GM21723 (cell line): Measurements from ENCODE around the gene CIDEB.
A peak's percentile ranks its signal among the peaks of the same experiment; 100 is the strongest.

Source experiments
- ATAC-seq: cut with Tn5 transposase; IDR thresholded peaks from one replicate; pipeline ENCODE4 v1.9.1; 2021; ENCODE audit warnings: mild to moderate bottlenecking, moderate library complexity; ENCODE audit not compliant: unreplicated experiment

CIDEB gene

DNA sequence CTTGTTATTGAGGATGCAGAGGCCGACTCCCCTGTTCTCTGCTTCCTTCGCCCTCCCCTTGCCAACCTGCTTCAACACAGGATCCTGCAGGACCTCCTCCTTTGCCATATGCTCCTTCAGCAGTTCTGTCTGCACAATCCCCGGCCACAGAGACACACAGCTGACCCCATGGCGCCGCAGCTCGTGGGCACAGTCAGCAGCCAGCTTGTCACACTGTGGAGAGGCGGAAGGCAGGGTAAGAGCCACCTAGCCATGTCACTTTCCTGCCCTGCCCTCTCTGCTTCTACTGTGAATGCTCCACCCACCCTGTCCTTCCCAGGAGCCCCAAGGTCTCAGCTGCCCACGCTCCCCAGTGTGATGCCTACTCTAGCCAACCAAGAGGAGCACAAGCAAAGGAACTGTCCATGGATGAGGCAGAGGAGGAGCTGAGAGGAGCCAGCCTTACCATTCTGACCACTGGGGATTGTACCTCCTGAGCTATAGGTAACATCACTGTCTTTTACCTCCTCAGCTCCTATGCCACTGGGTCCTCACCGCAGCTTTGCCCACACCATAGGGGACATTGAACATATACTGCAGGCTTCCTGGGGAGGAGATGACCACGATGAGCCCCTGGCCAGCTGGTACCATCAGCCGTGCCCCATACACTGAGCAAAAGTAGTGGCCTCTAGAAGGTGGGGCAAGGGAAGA lies 15.5 kb downstream of the CIDEB start:
- no peak for ATAC-seq

DNA sequence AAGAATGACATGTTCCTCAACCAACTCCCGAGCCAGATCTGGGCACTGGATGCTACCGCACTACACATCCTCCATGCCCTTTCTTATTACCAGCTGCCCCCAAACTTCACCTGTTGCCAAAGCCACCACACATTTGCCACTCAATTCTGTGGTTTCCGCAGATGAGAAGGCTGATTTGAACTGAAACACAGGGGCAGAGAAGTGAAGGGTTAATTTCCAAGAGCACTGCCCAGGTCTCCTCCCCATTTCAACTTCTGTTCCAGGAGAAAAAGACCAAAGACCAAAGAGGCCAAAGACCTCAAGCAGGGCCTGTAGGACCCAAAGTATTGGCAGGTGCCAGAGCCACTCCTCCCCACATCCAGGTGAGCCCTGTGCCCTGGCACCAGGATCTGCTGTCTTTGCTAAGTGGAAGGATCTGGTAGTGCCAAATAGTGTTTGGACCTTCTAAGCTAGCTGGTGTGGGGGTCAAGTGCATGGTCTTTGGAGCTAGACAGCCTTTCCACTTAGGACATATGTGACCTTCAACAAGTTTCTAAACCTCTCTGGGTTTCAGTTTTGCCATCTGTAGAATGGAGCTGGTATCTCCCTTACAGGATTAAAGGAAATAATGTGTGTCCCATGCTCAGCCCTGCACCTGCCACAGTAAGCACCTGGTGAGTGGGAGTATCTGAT lies 16.2 kb downstream of the CIDEB start:
- ATAC-seq: no peak

DNA sequence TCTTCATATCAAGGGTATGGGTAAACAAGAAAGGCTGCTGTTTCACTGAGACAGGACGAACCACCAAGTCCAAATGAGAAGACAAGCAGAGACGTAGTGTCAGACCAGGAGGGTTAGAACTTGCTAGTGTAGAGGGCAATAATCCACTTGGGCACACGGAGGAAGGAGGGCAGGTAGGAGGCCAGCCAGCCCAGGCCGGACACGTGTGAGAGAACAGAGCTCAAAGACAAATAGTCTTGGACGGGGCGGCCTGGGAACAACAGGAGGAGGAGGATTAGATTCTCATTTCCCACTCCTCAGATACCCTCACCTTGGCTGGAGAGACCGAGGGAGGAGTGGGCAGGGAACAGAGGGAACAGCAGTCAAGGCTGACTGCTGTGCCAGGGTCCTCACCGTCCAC lies 17.0 kb downstream of the CIDEB start:
- no peak for ATAC-seq

DNA sequence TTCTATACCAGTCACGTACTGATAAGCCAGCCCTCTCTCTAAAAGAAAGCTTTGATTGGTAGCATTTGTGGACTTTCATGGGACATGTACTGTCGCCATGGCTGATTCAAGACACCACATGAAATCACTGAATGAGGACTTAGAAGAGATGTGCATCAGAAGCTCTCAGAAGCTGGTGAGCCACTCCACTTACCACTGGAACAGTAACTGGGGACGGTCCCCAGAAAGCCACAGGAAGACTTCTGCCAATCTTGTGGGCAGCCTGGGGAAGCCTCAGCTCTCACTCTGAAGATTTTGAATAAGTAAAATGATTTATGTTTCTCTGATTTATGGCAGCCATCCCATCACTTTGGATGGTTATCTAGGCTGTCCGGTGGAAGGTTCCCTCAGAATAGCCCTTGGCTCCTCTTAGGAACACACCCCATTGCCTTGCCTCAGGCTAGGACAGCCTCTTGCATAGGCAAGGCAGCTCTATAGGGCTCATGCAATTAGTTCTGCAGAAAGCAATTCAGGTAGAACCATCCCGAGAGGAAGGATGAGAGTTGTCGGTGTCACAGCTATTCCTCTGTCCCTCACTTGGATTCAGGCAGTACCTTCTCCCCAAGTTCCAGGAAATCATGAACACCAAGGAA lies 18.0 kb downstream of the CIDEB start:
- peak; percentile 95 for ATAC-seq

DNA sequence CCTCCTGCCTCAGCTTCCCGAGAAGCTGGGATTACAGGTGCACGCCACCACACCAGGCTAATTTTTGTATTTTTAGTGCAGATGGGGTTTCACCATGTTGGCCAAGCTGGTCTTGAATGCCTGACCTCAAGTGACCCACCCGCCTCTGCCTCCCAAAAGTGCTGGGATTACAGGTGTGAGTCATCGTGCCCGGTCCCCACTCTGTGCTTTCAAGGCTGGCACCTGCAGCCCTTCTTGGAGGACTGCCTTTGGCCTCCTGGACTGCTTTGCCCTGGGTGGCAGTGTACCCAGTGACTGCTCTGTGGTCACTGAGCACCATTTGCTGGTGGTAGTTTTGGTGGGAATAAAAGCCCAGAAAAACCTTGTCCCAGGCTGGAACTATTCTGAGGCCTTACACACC lies 20.8 kb downstream of the CIDEB start:
- ATAC-seq: no peak

DNA sequence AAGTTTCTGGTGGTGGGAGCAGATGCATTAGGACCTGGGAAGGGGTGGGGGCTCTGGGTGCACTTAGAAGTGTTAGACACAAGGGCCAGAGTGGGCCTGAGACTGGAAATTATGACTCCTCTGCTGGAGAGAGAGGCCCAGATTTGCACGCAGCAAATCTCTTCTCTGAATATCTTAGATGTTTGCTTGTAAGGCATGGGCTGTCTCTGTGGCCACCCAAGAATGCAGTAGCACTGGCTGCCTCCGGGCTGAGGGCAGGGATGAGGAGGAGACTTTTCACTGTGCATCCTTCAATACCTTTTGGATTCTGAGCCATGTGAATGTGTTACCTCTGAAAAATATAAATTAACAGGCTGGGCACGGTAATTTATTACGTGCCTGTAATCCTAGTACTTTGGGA lies 22.4 kb downstream of the CIDEB start:
- no peak for ATAC-seq

DNA sequence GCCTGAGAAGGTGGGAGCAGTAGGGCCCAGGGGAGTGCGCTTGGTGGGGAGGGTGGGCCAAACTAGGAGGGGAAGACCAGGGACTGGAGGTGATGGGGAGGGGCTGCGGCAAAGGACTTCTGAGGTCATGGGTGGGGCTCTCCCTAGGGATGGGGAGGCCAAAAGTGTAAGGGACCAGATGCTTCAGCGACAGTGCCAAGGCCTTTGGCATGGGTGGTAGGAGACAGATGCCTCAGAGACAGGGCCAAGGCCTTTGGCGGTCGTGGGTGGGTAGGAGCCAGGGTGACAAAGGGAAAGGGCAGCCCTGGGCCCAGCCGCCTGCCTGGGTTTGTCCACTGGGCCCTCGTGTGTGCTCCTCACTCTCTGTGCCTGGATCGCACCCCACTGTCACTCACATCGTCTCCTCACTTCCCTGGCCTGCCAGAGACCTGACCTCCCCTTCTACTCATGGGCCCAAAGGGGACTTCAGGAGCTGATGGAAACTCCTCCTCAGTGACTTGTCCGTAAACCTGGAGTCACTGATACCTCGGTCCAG lies 23.2 kb downstream of the CIDEB start:
- no peak for ATAC-seq

DNA sequence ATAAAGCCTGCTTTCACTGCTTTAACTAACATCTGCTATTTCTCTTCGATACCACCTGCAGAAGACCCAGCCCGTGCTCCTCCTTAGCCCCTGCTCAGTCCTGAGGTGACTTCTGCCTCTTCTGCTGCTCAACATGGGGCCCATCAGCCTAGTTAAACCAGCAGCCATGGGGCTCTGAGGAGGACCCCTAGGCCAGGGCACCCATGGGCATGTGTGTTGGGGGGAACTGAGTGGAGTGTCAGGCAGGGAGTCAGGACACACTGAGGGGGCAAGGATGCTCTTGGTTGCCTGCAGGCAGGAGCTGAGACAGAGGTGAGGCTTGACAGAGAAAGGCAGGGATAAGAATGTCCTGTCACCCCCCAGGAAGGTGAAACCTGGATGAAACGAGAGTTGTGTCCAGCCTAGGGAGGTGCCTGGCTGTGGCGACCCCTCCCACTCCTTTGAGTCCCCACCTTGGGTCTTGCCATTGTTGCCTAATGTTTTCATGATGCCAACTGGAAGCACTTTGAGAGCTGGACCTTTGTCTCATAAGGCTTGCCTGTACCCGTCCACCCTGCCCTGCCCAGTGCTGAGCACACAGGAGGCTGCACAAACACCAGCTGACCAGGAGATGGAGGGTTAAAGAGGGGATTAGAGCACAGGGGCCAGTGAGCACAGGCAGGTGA lies 23.8 kb downstream of the CIDEB start:
- no peak for ATAC-seq

DNA sequence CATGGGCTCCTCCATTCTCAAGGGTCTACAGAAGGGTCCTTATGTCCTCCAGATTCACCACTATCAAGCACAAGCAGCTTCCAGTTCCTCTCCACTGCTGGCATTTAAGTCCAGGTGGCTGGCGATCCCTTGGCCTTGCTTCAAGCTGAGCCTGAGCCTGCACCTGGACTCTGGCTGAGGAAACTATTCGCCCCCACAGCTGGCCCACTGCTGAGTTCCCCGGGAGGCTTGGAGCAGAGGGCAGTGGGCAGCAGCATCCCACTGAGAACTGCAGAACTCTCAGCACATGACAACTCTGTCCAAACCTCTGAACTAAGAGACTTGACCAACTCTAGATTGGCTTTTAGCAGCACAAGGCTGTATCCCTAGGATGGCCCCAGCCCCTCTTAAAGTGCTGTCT lies 25.0 kb downstream of the CIDEB start:
- ATAC-seq: no peak

DNA sequence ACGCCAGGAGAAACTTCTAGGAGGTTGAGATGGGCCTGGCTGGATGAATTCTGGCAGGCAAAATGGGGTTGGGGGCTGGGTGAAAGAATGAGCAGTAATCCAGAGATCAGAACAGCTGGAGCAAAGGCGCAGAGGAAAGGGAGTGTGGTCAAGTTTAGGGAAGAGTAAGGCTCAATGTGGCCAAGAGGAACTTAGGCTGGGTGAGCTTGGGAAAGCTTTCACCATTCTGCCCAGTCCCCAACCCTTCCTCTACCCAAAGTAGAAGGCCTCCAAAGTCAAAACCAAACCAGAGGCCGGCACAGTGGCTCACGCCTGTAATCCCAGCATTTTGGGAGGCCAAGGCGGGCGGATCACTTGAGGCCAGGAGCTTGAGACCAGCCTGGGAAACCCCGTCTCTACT lies 26.1 kb downstream of the CIDEB start:
- no peak for ATAC-seq

DNA sequence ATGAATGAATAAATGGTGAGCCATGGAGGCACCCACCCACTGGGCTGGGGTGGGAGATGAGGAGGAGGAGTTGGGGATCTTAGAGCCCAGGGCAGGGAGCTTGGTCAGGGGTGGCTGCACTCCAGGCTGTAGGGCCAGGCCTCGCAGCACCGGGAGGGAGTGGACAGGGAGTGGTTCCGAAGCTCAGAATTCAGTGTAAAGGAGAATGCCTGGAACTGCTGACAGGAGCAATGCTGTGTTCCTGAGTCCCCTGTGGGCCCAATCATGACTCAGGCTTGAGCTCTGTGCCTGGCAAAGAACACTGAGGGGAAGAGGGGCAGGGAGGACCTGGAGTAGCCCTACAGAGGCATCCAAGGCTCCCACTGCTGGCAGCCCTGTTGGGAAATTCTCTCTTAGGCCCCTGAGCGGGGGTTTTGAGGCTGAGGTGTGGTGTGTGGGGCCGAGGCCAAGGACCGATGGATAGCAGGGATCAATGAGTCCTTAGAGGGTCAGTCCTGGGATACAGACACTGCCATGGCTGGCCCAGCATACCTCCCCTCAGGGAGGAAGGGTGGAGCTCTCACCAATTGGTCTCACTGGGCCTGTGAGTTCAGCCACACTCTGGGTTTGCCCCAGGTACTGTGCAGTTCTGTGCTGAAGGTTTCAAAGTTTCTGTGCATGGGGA lies 26.8 kb downstream of the CIDEB start:
- ATAC-seq: no peak

DNA sequence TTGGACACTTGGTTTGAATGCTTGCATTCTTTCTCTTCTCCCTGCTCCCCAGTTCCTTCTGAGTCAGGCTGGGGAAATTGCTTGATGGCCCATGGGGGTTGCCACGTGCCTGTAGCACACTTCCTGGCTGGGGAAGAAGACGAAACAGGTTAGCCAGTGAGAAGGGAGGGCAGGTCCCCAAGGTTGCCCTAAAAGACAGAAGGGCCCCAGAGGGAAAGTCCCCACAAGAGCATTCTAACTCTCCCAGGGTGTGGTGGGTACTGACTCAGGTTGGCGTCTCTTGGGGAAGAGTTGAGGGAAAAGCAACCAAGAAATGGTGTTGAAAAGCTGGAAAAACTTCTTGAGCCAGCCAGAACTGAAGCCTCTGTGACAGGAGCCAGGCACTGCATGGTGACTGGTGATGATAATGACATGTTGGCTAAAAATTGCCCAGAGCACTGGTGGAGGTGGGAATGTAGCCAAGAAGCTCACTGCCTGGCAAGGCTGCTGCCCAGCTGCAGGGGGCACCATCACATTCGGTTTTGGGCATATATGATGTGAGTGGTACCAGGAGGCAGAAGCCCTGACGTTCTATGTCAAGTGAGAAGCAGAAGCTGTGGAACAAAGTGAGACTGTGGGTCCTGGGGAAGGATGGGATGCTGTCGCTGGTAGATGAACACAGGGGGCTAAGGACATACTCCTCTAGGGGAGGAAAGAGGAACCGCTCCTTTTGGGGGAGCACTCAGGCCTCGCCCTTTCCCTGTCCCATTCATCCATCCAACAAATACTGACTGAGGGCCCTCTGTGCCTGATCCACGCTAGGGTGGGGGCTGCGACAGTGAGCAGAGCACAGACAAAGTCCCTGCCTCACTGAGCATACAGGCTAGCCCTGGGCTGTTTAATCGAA lies 28.2 kb downstream of the CIDEB start:
- ATAC-seq: peak; percentile 67

DNA sequence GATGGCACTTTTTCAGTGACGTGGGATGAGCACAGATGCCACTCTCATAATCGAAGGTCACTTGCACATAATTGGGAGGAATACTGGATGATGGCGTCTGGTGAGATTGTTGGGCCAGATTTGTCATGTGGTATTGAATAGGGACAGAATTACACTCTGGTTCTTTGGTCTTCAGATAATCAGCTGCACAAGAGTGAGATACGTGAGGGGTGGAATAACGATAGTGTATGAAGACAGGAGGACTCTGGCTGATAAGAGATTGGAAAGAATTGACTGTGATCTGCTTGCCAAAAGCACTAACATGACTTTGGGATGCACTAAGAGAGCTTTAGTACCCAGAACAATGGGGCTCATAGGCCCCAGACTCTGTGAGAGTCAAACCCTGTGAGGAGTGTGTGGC lies 29.4 kb downstream of the CIDEB start:
- no peak for ATAC-seq

DNA sequence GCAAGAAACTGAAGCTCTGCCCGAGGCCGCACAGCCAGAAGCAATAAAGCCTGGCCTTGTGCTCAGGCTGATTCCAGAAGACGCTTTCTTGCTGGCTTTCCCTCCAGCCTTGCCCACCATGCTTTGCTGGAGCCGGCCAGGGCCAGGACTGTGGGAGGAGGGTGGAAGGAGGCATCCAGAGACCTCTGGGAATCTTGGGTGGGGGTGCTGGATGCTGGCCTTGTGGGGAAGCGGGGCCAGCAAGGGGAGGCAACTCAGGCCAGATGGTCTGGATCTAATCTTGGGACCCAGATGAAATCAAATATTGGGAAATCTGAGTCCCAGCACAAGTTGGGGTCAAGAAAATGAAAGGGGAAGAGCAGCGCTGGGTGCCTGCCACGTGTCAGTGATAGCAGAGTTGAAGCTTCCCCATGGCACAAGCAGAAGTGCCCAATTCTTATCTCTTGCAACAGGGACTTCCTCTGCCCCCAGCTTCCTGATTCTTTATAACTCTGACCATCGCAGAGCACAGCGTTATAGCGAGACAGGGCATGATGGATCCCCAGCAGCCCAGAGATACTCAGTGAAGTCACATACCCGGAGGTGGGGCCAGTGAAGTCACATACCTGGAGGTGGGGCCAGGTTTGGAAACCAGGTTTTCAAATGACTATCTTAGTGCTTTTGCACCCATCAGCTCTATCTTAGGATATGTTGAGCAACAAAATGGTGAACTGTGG lies 30.0 kb downstream of the CIDEB start:
- ATAC-seq: no peak

DNA sequence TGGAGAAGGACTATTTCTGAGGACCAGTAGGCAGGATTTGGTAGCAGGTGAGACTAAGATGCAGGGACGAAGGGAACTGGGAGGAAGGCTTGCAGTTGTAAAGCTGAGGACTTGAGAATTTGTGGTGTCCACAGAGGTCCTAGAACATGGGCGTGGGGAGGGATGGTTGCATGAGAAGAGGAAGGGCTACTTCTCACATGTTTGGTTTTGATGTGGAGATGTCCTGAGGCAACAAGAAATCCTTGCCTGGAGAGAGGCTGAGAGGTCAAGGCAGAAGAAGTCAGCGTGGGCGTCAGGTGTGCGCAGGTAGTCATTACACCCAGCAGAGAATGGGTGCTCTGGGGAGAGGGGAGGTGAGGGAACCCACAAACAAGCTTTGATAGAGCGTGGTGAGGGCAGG lies 30.7 kb downstream of the CIDEB start:
- ATAC-seq: no peak

DNA sequence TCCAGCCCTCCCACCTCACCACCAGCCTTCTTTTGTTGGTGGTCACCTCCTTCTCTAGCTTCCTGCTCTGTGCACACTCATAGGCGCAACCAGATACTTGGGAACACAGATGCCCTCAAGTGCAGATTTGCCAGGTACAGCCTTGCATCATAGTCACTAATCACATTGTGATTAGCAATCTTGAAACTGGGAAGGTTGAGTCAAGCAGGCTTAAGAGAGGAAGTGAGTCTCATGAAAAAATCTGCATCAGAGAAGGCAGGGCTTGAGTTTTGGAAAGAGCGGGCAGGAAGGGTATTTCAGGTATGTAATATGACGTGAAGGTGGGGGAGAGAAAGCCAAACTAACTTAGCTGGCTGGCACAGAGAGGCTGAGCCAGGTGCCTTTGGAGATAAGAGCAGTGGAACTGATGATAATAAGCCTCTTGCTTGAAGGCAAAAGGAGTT lies 33.7 kb downstream of the CIDEB start:
- peak; percentile 48 for ATAC-seq

DNA sequence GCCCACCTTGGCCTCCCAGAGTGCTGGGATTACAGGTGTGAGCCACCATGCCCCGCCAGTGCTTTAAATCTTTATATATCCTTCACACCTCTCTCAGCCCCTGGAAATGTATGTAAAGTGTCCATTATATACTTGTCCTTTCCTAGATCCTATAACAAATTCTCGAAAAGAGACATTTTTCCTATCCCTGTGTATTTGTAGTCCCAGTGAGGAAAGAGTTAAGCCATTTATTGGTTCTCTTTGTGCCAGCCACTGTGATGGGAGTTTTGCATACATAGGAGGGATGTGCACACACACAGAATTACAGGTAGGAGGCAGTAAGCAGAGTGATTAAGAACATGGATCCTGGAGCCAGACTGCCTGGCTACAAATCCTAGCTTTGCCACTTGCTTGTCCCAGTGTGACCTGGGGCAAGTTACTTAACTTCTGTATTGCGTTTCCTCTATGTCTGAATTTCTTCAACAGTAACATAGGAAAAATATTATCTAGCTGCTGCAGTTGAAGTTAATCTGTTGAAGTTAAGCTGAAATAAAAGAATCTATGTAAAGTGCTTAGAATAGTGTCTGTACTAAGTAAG lies 34.3 kb downstream of the CIDEB start:
- ATAC-seq: no peak

DNA sequence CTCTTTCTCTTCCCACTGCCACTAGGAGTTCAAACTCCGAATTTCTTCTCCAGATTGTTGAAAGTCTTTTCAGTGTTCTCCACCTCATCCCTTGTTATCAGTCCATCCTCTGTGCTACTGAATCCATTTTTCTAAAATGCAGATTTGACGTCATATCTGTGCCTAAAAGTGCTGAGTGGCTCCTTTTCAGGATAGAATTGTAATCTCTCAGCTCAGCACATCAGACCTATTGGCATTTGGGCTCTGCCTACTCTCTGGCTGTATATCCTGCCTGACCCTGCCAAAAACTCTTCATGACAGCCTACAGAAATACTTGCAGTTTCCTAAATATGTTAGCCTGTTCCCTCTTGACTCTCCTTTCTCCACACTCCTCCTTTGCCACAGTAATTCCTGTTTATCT lies 35.3 kb downstream of the CIDEB start:
- no peak for ATAC-seq

DNA sequence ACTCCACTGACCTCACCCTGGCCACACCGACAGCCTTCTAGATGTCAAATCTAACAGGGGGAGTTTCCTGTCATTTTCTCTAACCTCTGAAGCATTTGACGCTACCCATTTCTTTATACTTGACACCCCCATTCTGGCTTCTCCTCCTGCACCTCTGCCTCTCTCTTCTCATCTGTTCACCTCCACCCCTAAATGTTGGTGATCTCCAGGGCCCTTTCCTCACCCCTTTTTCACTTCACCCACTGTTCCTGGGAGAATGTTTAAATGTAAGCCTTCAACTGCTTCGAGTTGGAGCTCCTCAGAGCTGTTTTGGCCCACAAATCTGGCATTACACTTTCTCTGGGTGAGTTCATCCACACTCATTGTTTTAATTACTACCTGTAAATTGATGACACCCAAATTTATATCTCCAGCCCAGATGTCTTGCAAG lies 35.9 kb downstream of the CIDEB start:
- ATAC-seq: no peak
